NOMO-1 treated with dmso at 0.1 percent for 144 hours (cell line): ENCODE data around the gene COL4A2.
"Not testable (repeated sequence)": the region's sequence is repeated elsewhere in the genome, so short reads cannot be mapped to it uniquely, and the experiment has no call there.

Experiments
- DNase-seq: peaks from one replicate; lab custom pipeline; 2025; ENCODE audit not compliant: unreplicated experiment; lab: John Stamatoyannopoulos, UW

COL4A2 gene

GRCh38 chr13:110486880-110487279 is 179.8 kb downstream of the COL4A2 start:
- DNase-seq = not testable (repeated sequence)

GRCh38 chr13:110490009-110490770 is 183.1 kb downstream of the COL4A2 start:
- DNase-seq = no peak

- no peak for DNase-seq
Observed at GRCh38 chr13:110491869-110492678, 185.0 kb downstream of the COL4A2 start.

GRCh38 chr13:110492679-110493593 is 185.9 kb downstream of the COL4A2 start:
- no peak for DNase-seq

GRCh38 chr13:110493613-110494012 is 186.5 kb downstream of the COL4A2 start:
- no peak for DNase-seq

GRCh38 chr13:110495376-110495775 is 188.3 kb downstream of the COL4A2 start:
- DNase-seq = no peak

- DNase-seq = no peak
Observed at GRCh38 chr13:110495881-110496280, 188.8 kb downstream of the COL4A2 start.

- no peak for DNase-seq
Observed at GRCh38 chr13:110496281-110496680, 189.2 kb downstream of the COL4A2 start.

GRCh38 chr13:110497003-110497402 is 189.9 kb downstream of the COL4A2 start:
- DNase-seq = no peak

- DNase-seq = not testable (repeated sequence)
Observed at GRCh38 chr13:110497896-110498295, 190.8 kb downstream of the COL4A2 start.

- no peak for DNase-seq
Observed at GRCh38 chr13:110498327-110498726, 191.2 kb downstream of the COL4A2 start.

- no peak for DNase-seq
Observed at GRCh38 chr13:110498765-110499164, 191.7 kb downstream of the COL4A2 start.

- DNase-seq = no peak
Observed at GRCh38 chr13:110499621-110500281, 192.7 kb downstream of the COL4A2 start.

GRCh38 chr13:110500341-110500740 is 193.3 kb downstream of the COL4A2 start:
- no peak for DNase-seq

- no peak for DNase-seq
Observed at GRCh38 chr13:110501188-110501587, 194.1 kb downstream of the COL4A2 start.

- DNase-seq = no peak
Observed at GRCh38 chr13:110503037-110503901, 196.2 kb downstream of the COL4A2 start.

- DNase-seq = no peak
Observed at GRCh38 chr13:110503979-110504499, 197.0 kb downstream of the COL4A2 start.

- no peak for DNase-seq
Observed at GRCh38 chr13:110505594-110505993, 198.5 kb downstream of the COL4A2 start.

GRCh38 chr13:110506396-110506795 is 199.3 kb downstream of the COL4A2 start:
- no peak for DNase-seq
